Astrocyte (in vitro differentiated cells and primary cell): ENCODE results near the gene ANKRD29. TPM values are rescaled to one million over a fixed set of nuclear protein-coding genes. Genes with fewer than 3 reads are reported as not detected.

Experiments used
- DNase-seq: peaks from one replicate; pipeline ENCODE4 v3.0.0-alpha.2; 2010; ENCODE audit warnings: low read depth
- FAIRE-seq: peaks from 2 replicates; lab custom pipeline; 2011; peaks lifted over from hg19 to GRCh38; lab: Jason Lieb, UNC
- H2AFZ ChIP-seq: 2 replicates; pipeline ENCODE4 v1.6.0; 2012; ENCODE audit warnings: low read depth, low read length, inconsistent platforms
- H3K27ac ChIP-seq: 2 replicates; pipeline ENCODE4 v1.5.1; 2011; ENCODE audit warnings: low read depth, low read length, inconsistent platforms
- H3K27me3 ChIP-seq: 2 replicates; pipeline ENCODE4 v1.6.0; 2011; ENCODE audit warnings: low read length, inconsistent platforms; ENCODE audit not compliant: insufficient read depth
- H3K36me3 ChIP-seq: 2 replicates; pipeline ENCODE4 v1.5.1; 2011; ENCODE audit warnings: low read length, inconsistent platforms; ENCODE audit not compliant: insufficient read depth
- H3K4me1 ChIP-seq: 2 replicates; pipeline ENCODE4 v1.5.1; 2011; ENCODE audit warnings: low read length, inconsistent platforms; ENCODE audit not compliant: insufficient read depth
- H3K4me2 ChIP-seq: 2 replicates; pipeline ENCODE4 v1.6.0; 2012; ENCODE audit warnings: low read length, inconsistent platforms
- H3K4me3 ChIP-seq: 2 replicates; pipeline ENCODE4 v1.5.1; 2011; ENCODE audit warnings: low read depth, mild to moderate bottlenecking, low read length, inconsistent platforms; ENCODE audit not compliant: insufficient read depth
- H3K79me2 ChIP-seq: 2 replicates; pipeline ENCODE4 v1.6.0; 2012; ENCODE audit warnings: mild to moderate bottlenecking, low read length, inconsistent platforms; ENCODE audit not compliant: insufficient read depth
- H3K9ac ChIP-seq: 2 replicates; pipeline ENCODE4 v1.6.0; 2012; ENCODE audit warnings: mild to moderate bottlenecking, low read length, inconsistent platforms
- H3K9me3 ChIP-seq: 2 replicates; pipeline ENCODE4 v1.5.1; 2012; ENCODE audit warnings: low read depth, mild to moderate bottlenecking, low read length, inconsistent platforms; ENCODE audit not compliant: insufficient read depth
- H4K20me1 ChIP-seq: 2 replicates; pipeline ENCODE4 v1.6.0; 2012; ENCODE audit warnings: low read length, inconsistent platforms; ENCODE audit not compliant: insufficient read depth
- H3K27ac Mint-ChIP-seq: one replicate; pipeline ENCODE4 v1.8.0; 2021; ENCODE audit warnings: mild to moderate bottlenecking, mixed read lengths; ENCODE audit not compliant: unreplicated experiment
- H3K27me3 Mint-ChIP-seq: one replicate; pipeline ENCODE4 v1.8.0; 2021; ENCODE audit warnings: low read depth, mixed read lengths; ENCODE audit not compliant: unreplicated experiment
- H3K36me3 Mint-ChIP-seq: one replicate; pipeline ENCODE4 v1.8.0; 2021; ENCODE audit warnings: low read depth, mixed read lengths; ENCODE audit not compliant: unreplicated experiment
- H3K4me1 Mint-ChIP-seq: one replicate; pipeline ENCODE4 v1.8.0; 2021; ENCODE audit warnings: low read depth, mixed read lengths; ENCODE audit not compliant: unreplicated experiment
- H3K4me3 Mint-ChIP-seq: one replicate; pipeline ENCODE4 v1.8.0; 2021; ENCODE audit warnings: mild to moderate bottlenecking, moderate library complexity, mixed read lengths; ENCODE audit not compliant: unreplicated experiment
- H3K9me3 Mint-ChIP-seq: one replicate; pipeline ENCODE4 v1.8.0; 2021; ENCODE audit warnings: mild to moderate bottlenecking, mixed read lengths; ENCODE audit not compliant: unreplicated experiment
- CTCF ChIP-seq: IDR thresholded peaks from 2 replicates; pipeline ENCODE4 v1.5.1; 2011; ENCODE audit warnings: low read depth, mild to moderate bottlenecking, inconsistent platforms, low read length, moderate library complexity; ENCODE audit not compliant: insufficient read depth
- EZH2 ChIP-seq: IDR thresholded peaks from 2 replicates; pipeline ENCODE4 v1.6.1; 2012; ENCODE audit warnings: mild to moderate bottlenecking, low read length, inconsistent platforms; ENCODE audit not compliant: insufficient read depth
- total RNA-seq: library from RNA; stranded (reverse); gene quantifications from 2 replicates; pipeline ENCODE4 v1.2.1, GENCODE V29; 2021

The ANKRD29 gene
- total RNA-seq, 1 donor from 2014 or later = 0.75 TPM

DNA sequence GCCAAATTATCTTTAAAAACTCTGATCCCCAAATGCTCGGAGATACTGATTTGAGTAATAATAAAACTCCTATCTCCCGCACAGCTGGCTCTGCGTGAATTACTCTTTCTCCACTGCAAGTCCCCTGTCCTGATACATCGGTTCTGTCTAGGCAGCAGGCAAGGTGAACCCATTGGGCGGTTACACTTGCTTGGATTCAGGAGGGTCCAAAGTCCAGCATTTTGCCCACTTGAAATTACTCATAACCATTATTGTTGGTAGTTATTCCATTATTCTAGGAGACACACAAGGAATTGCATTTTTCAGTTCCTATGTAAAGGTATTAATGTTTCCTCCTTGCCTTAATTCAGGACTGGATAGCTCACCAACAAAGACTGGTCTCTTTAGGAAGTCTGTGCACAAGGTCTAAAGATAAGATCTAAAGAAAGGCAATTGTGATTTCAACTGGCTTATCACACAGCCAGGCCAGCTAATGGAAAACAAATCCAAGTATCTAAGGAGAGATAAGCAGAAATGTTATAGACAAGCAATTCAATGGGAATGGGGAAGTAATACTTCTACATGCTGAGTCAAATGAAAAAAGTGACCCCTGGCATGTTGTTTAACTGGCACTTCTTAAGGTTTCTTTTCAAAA is 53.2 kb downstream of the ANKRD29 start:
- H4K20me1 ChIP-seq = no peaks in the 10 kb centered on the region
- H3K79me2 ChIP-seq = no peaks in the 10 kb centered on the region
- Mint-ChIP-seq H3K9me3 (no peaks in the 10 kb centered on the region), H3K36me3 (no peaks in the 10 kb centered on the region), H3K27ac (no peak overlapping the region), H3K27me3 (peaks cover 3% of the 10 kb centered on the region), H3K4me1 (no peaks in the 10 kb centered on the region), H3K4me3 (no peak overlapping the region)
- peaks cover 3% of the 10 kb centered on the region for H3K27me3 ChIP-seq
- no peaks in the 10 kb centered on the region for H3K9me3 ChIP-seq
- H2AFZ ChIP-seq = no peak overlapping the region
- no peak for DNase-seq
- FAIRE-seq = no peak
- H3K4me2 ChIP-seq = no peak overlapping the region
- no peaks in the 10 kb centered on the region for H3K4me1 ChIP-seq
- TF ChIP-seq CTCF = no peak
- H3K4me3 ChIP-seq = no peak overlapping the region
- H3K36me3 ChIP-seq = no peaks in the 10 kb centered on the region
- H3K27ac ChIP-seq = no peak overlapping the region
- H3K9ac ChIP-seq = no peak overlapping the region

GRCh38 chr18:23608211-23608610 is 54.5 kb downstream of the ANKRD29 start:
- H3K9me3 Mint-ChIP-seq = no peaks in the 10 kb centered on the region

More at GRCh38 chr18:23608211-23608610, 54.5 kb downstream of the ANKRD29 start:
- H4K20me1 ChIP-seq = no peaks in the 10 kb centered on the region
- no peak overlapping the region for H3K4me2 ChIP-seq
- no peak overlapping the region for H3K4me3 ChIP-seq
- Mint-ChIP-seq H3K4me1 (no peaks in the 10 kb centered on the region), H3K27me3 (peaks cover 9% of the 10 kb centered on the region), H3K27ac (no peak overlapping the region), H3K4me3 (no peak overlapping the region), H3K36me3 (no peaks in the 10 kb centered on the region)
- peaks cover 3% of the 10 kb centered on the region for H3K27me3 ChIP-seq
- H3K9me3 ChIP-seq = no peaks in the 10 kb centered on the region
- no peak overlapping the region for H3K27ac ChIP-seq
- DNase-seq (no peak), FAIRE-seq (no peak)
- H3K9ac ChIP-seq = no peak overlapping the region
- no peak for TF ChIP-seq EZH2
- no peak for TF ChIP-seq CTCF
- H3K4me1 ChIP-seq = no peaks in the 10 kb centered on the region
- no peaks in the 10 kb centered on the region for H3K36me3 ChIP-seq
- H3K79me2 ChIP-seq = no peaks in the 10 kb centered on the region
- H2AFZ ChIP-seq = no peak overlapping the region
